ENCODE results near the gene FOXL1.
A peak's percentile ranks its signal among the peaks of the same experiment; 100 is the strongest.

The FOXL1 gene

DNA sequence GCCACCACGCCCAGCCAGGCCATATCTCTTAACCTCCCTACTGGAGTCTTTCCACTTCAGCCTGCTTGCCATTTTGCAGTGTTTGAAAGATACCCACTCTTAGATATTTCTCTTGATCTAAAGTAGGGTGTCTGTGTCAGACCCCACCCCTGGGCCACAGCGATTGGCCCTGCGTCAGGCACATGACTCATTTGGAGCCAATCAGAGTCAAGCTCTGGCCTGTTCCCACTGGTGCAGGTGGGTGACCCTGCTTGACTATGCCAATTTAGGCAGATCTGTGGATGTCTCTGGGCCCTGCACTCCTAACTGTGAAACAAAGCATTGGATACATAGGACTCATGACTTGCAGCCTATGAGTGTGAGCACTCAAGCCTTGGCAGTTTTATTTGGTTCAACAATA lies 27.6 kb downstream of the FOXL1 start:
- H3K27me3 Mint-ChIP-seq (ENCODE audit: low read depth): peaks cover 7% of the 10 kb centered on the region
- no peaks in the 10 kb centered on the region for H3K36me3 Mint-ChIP-seq (ENCODE audit: low read depth)
- H3K27ac Mint-ChIP-seq: no peak overlapping the region
- H3K4me1 Mint-ChIP-seq (ENCODE audit: low read depth): peaks cover 8% of the 10 kb centered on the region
- H3K9me3 Mint-ChIP-seq: no peaks in the 10 kb centered on the region
- H3K4me3 Mint-ChIP-seq: peak overlapping the region; percentile 40
- no peak for DNase-seq (ENCODE audit: low spot score)

DNA sequence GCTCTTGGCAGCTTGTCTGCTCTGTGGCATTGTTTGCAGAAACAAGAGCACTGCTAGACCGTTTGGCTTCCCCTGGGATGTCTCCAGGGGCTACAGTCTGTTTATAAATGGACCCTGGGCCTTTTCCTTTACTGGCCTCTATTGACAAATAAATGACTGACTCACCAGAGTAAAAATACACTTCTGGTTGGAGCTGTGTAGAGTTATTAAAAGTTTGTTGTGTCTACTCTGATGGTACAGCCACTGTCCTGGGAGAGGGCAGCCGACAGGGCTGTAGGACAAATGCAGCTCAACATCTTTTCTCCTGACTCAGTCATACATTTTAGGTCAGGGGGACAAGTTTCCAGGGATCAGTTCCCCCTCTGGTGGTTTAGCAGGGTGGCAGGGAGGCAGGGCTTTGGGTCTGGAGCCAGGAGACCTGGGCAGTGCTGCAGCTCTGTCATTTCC lies 30.0 kb downstream of the FOXL1 start:
- H3K9me3 Mint-ChIP-seq: no peaks in the 10 kb centered on the region
- no peaks in the 10 kb centered on the region for H3K36me3 Mint-ChIP-seq (ENCODE audit: low read depth)
- no peak for DNase-seq (ENCODE audit: low spot score)
- no peak overlapping the region for H3K27ac Mint-ChIP-seq
- peaks cover 8% of the 10 kb centered on the region for H3K4me1 Mint-ChIP-seq (ENCODE audit: low read depth)
- H3K27me3 Mint-ChIP-seq (ENCODE audit: low read depth): peaks cover 2% of the 10 kb centered on the region
- H3K4me3 Mint-ChIP-seq: no peak overlapping the region

- Mint-ChIP-seq H3K4me1 (ENCODE audit: low read depth) (peaks cover 8% of the 10 kb centered on the region), H3K9me3 (no peaks in the 10 kb centered on the region), H3K4me3 (no peak overlapping the region), H3K27ac (no peak overlapping the region), H3K36me3 (ENCODE audit: low read depth) (no peaks in the 10 kb centered on the region), H3K27me3 (ENCODE audit: low read depth) (peaks cover 4% of the 10 kb centered on the region)
- DNase-seq (ENCODE audit: low spot score): no peak
These were observed 30.8 kb downstream of the FOXL1 start for GRCh38 chr16:86609115-86609514.

- no peak overlapping the region for H3K4me3 Mint-ChIP-seq
- H3K27me3 Mint-ChIP-seq (ENCODE audit: low read depth): peaks cover 6% of the 10 kb centered on the region
- peaks cover 6% of the 10 kb centered on the region for H3K4me1 Mint-ChIP-seq (ENCODE audit: low read depth)
- no peak overlapping the region for H3K27ac Mint-ChIP-seq
- no peaks in the 10 kb centered on the region for H3K36me3 Mint-ChIP-seq (ENCODE audit: low read depth)
- no peak for DNase-seq (ENCODE audit: low spot score)
- H3K9me3 Mint-ChIP-seq: no peaks in the 10 kb centered on the region
These were observed 31.3 kb downstream of the FOXL1 start for GRCh38 chr16:86609661-86610060.

- DNase-seq (ENCODE audit: low spot score): no peak
- Mint-ChIP-seq H3K4me1 (ENCODE audit: low read depth) (no peaks in the 10 kb centered on the region), H3K4me3 (no peak overlapping the region), H3K27me3 (ENCODE audit: low read depth) (peaks cover 6% of the 10 kb centered on the region), H3K27ac (no peak overlapping the region), H3K9me3 (no peaks in the 10 kb centered on the region), H3K36me3 (ENCODE audit: low read depth) (no peaks in the 10 kb centered on the region)
These were observed 32.6 kb downstream of the FOXL1 start for GRCh38 chr16:86610779-86611524.

- no peaks in the 10 kb centered on the region for H3K36me3 Mint-ChIP-seq (ENCODE audit: low read depth)
- H3K4me3 Mint-ChIP-seq: no peak overlapping the region
- H3K9me3 Mint-ChIP-seq: no peaks in the 10 kb centered on the region
- H3K27me3 Mint-ChIP-seq (ENCODE audit: low read depth): peaks cover 6% of the 10 kb centered on the region
- no peak overlapping the region for H3K27ac Mint-ChIP-seq
- no peak for DNase-seq (ENCODE audit: low spot score)
- H3K4me1 Mint-ChIP-seq (ENCODE audit: low read depth): no peaks in the 10 kb centered on the region
These were observed 33.1 kb downstream of the FOXL1 start for GRCh38 chr16:86611525-86611855.

DNA sequence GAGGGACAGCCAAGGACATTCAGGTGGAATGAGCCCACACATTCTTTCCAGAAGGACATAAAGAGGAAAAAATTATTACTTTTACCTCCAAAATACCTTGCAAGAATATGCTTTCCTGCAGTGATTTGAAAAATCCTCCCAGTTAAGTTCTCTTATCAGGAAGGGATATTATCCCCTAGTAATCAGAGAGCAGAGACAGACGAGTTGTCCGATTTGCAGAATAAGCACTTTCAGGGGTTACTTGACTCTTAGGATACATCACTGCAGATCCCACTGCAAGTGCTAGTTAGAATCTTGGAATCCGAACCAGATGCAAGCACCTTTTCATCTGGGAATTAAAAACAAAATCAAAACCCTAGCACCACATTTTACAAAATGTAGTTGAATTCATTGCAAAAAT lies 33.6 kb downstream of the FOXL1 start:
- Mint-ChIP-seq H3K27me3 (ENCODE audit: low read depth) (peaks cover 7% of the 10 kb centered on the region), H3K4me3 (no peak overlapping the region), H3K4me1 (ENCODE audit: low read depth) (no peaks in the 10 kb centered on the region), H3K36me3 (ENCODE audit: low read depth) (no peaks in the 10 kb centered on the region), H3K9me3 (no peaks in the 10 kb centered on the region), H3K27ac (no peak overlapping the region)
- DNase-seq (ENCODE audit: low spot score): no peak

DNA sequence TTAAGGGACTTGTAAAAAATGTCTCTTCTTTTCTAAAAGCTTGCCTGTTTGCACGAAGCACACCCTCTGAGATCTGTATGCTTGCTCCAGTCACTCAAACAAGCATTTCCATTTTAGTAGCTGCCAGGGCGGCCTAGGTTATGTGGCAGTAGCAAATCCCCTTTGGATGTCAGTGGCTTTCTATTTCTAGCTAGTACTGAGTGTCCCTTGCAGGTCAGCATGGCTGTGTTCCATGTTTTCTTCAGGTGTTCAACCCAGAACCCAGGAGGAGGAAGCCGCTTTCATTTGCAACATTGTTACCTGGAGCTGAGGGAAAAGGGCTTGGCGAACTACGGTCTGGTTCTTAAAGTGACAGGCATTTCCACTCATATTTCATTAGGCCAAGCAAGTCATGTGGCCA lies 36.4 kb downstream of the FOXL1 start:
- Mint-ChIP-seq H3K4me1 (ENCODE audit: low read depth) (peaks cover 1% of the 10 kb centered on the region), H3K4me3 (no peak overlapping the region), H3K27ac (no peak overlapping the region), H3K27me3 (ENCODE audit: low read depth) (peaks cover 8% of the 10 kb centered on the region), H3K9me3 (no peaks in the 10 kb centered on the region), H3K36me3 (ENCODE audit: low read depth) (no peaks in the 10 kb centered on the region)
- no peak for DNase-seq (ENCODE audit: low spot score)

- Mint-ChIP-seq H3K36me3 (ENCODE audit: low read depth) (no peaks in the 10 kb centered on the region), H3K9me3 (no peaks in the 10 kb centered on the region), H3K27me3 (ENCODE audit: low read depth) (peaks cover 8% of the 10 kb centered on the region), H3K4me3 (no peak overlapping the region), H3K27ac (no peak overlapping the region), H3K4me1 (ENCODE audit: low read depth) (peaks cover 1% of the 10 kb centered on the region)
- no peak for DNase-seq (ENCODE audit: low spot score)
These were observed 38.6 kb downstream of the FOXL1 start for GRCh38 chr16:86616906-86617305.

DNA sequence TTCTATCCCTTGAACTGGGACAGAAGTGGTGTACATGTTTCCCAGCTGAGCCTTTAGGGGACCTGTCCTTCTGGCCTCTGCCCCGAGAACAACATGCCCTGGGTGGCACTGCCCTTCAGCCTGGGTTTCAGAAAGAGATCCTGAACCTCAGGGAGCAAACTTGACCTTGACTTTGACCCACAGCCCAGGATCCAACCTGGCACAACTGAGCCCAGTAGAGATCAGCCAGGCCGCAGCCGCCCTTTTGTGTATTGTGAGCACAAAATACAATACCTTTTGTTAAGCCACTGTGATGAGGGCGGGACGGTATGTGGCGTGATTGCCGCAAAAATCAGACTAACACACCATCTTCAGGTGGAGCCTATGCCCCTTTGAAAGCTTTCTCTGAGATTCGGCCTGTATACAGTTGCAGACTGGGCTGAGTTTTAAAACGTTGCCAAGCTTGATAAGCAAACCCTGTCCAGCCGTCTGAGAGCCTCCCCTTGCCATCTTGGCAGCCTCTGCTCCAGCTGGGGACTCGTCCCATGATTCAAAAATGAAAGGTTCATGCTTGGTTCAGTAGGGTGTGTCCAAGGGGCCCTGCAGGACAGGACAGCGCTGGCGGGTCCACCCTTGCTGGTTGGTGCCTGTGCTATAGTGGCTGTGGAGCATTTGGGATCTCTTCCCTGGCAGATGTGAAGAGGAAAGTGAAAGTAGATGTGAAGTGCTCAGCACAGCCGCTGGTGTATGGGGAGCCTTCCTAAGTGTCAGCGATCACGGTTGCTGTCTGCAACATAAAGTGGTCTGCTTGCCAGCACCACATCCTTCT lies 40.3 kb downstream of the FOXL1 start:
- DNase-seq (ENCODE audit: low spot score): no peak
- peaks cover 8% of the 10 kb centered on the region for H3K27me3 Mint-ChIP-seq (ENCODE audit: low read depth)
- H3K27ac Mint-ChIP-seq: no peak overlapping the region
- H3K36me3 Mint-ChIP-seq (ENCODE audit: low read depth): no peaks in the 10 kb centered on the region
- H3K4me1 Mint-ChIP-seq (ENCODE audit: low read depth): peaks cover 1% of the 10 kb centered on the region
- H3K4me3 Mint-ChIP-seq: no peak overlapping the region
- no peaks in the 10 kb centered on the region for H3K9me3 Mint-ChIP-seq

- no peak for DNase-seq (ENCODE audit: low spot score)
- no peak overlapping the region for H3K4me3 Mint-ChIP-seq
- H3K4me1 Mint-ChIP-seq (ENCODE audit: low read depth): peaks cover 1% of the 10 kb centered on the region
- H3K36me3 Mint-ChIP-seq (ENCODE audit: low read depth): no peaks in the 10 kb centered on the region
- H3K27me3 Mint-ChIP-seq (ENCODE audit: low read depth): peaks cover 4% of the 10 kb centered on the region
- H3K9me3 Mint-ChIP-seq: no peaks in the 10 kb centered on the region
- H3K27ac Mint-ChIP-seq: no peak overlapping the region
These were observed 41.0 kb downstream of the FOXL1 start for GRCh38 chr16:86619239-86619794.

DNA sequence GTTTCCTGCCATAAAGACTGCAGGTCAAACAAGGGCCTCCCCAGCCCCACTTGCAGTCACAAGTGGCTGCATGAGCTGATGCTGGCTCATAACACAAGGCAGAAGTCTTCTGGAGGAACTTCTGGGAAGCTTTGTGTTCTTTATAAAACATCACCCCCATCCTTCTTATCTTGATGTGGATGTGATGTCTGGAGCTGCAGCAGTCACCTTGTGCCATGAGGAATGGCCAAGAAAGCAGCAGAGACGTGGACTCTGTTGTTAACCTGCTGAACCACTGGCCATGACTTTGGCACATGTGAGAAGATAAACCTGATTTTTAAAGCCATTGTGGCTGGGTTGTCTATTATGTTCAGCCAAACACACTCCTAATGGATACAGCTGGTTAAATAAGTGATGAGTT lies 41.8 kb downstream of the FOXL1 start:
- DNase-seq (ENCODE audit: low spot score): no peak
- no peaks in the 10 kb centered on the region for H3K9me3 Mint-ChIP-seq
- H3K4me1 Mint-ChIP-seq (ENCODE audit: low read depth): peaks cover 1% of the 10 kb centered on the region
- H3K27ac Mint-ChIP-seq: no peak overlapping the region
- peaks cover 2% of the 10 kb centered on the region for H3K27me3 Mint-ChIP-seq (ENCODE audit: low read depth)
- no peak overlapping the region for H3K4me3 Mint-ChIP-seq
- no peaks in the 10 kb centered on the region for H3K36me3 Mint-ChIP-seq (ENCODE audit: low read depth)

GRCh38 chr16:86621966-86622365 lies 43.6 kb downstream of the FOXL1 start:
- H3K4me1 Mint-ChIP-seq (ENCODE audit: low read depth): peaks cover 1% of the 10 kb centered on the region
- no peak overlapping the region for H3K27ac Mint-ChIP-seq
- peaks cover under 1% of the 10 kb centered on the region for H3K27me3 Mint-ChIP-seq (ENCODE audit: low read depth)
- no peaks in the 10 kb centered on the region for H3K9me3 Mint-ChIP-seq
- no peaks in the 10 kb centered on the region for H3K36me3 Mint-ChIP-seq (ENCODE audit: low read depth)
- no peak overlapping the region for H3K4me3 Mint-ChIP-seq
- no peak for DNase-seq (ENCODE audit: low spot score)
